Panc1 (cell line): ENCODE measurements around the gene COL27A1. TPM values are rescaled to one million over a fixed set of nuclear protein-coding genes. Genes with fewer than 3 reads are reported as not detected.

Experiments
- ATAC-seq: fragments of 200-7000 bp; cut with Tn5 transposase; 2 replicates; pipeline ENCODE4 v1.9.1; 2020; ENCODE audit warnings: mild to moderate bottlenecking, moderate library complexity
- BruUV-seq: library from RNA; stranded (reverse); fragments of 400-500 nt; replicated peaks from 2 replicates; lab custom pipeline; 2021; lab: Mats Ljungman, UMichigan
- CTCF ChIA-PET: fragments of 300-600 bp; sonication (Branson Sonifier 250); formaldehyde crosslinking; loops from one replicate; lab custom pipeline; 2022; ENCODE audit warnings: antibody characterized with exemption; lab: Charles Lee
- POLR2A ChIA-PET: fragments of 300-600 bp; sonication (Branson Sonifier 250); formaldehyde crosslinking; loops from one replicate; lab custom pipeline; 2022; ENCODE audit warnings: antibody characterized with exemption; lab: Charles Lee
- DNase-seq: peaks from one replicate; pipeline ENCODE4 v3.0.0-alpha.2; 2010; ENCODE audit warnings: low read depth, low spot score
- H3K27ac ChIP-seq: 2 replicates; pipeline ENCODE4 v1.5.1; 2011; ENCODE audit warnings: mild to moderate bottlenecking, low read length, inconsistent platforms
- H3K27me3 ChIP-seq: fragments of 200-500 bp; sonication (Bioruptor generic); 2 replicates; pipeline ENCODE4 v1.6.0; 2014; ENCODE audit warnings: low read length, inconsistent platforms; ENCODE audit not compliant: control insufficient read depth, insufficient read depth
- H3K36me3 ChIP-seq: fragments of 200-500 bp; sonication (Bioruptor generic); 2 replicates; pipeline ENCODE4 v1.5.1; 2014; ENCODE audit warnings: inconsistent platforms, mild to moderate bottlenecking, low read length, moderate library complexity; ENCODE audit not compliant: control insufficient read depth, insufficient read depth
- H3K4me1 ChIP-seq: 2 replicates; pipeline ENCODE4 v1.5.1; 2011; ENCODE audit warnings: inconsistent platforms, mild to moderate bottlenecking, low read length, moderate library complexity; ENCODE audit not compliant: control insufficient read depth, insufficient read depth
- H3K4me3 ChIP-seq, 2 experiments: 2 replicates each; pipeline ENCODE4 v1.5.1; 2011 to 2012; ENCODE audit warnings: low read depth in 2 of 2, low read length in 2 of 2, mild to moderate bottlenecking in 2 of 2, inconsistent platforms in 1 of 2, moderate library complexity in 1 of 2
- H3K9me3 ChIP-seq: fragments of 200-500 bp; sonication (Bioruptor generic); 2 replicates; pipeline ENCODE4 v1.5.1; 2014; ENCODE audit warnings: low read depth, mild to moderate bottlenecking, inconsistent platforms, low read length, moderate library complexity; ENCODE audit not compliant: control insufficient read depth, insufficient read depth
- POLR2AphosphoS5 ChIP-seq: IDR thresholded peaks from 2 replicates; pipeline ENCODE4 v1.6.1; 2012; ENCODE audit warnings: mild to moderate bottlenecking, low read depth, low read length, moderate library complexity
- SIN3A ChIP-seq: IDR thresholded peaks from 2 replicates; pipeline ENCODE4 v1.6.1; 2012; ENCODE audit warnings: low read depth, mild to moderate bottlenecking, low read length, moderate library complexity, borderline replicate concordance; ENCODE audit not compliant: insufficient read depth
- TCF7L2 ChIP-seq: IDR thresholded peaks from 2 replicates; pipeline ENCODE4 v1.6.1; 2011; ENCODE audit warnings: mild to moderate bottlenecking, low read depth, low read length, inconsistent platforms
- in situ Hi-C: cut with HindIII; loops from 2 replicates; pipeline ENCODE4 v1.10.0; 2016; ENCODE audit warnings: low sequenced_read_pairs, low pct_unique_long_range_greater_than_20kb
- intact Hi-C: fragments of 100-400 bp; cut with micrococcal nuclease; formaldehyde crosslinking; loops from one replicate; pipeline ENCODE4 v1.10.0; 2022; ENCODE audit not compliant: unreplicated experiment
- total RNA-seq: library from RNA; stranded (reverse); gene quantifications from one replicate; pipeline ENCODE4 v1.2.1, GENCODE V29; 2021; ENCODE audit not compliant: unreplicated experiment
- TF ChIP-seq, protein P1 (sequence below), 2 experiments: IDR thresholded peaks; 2 replicates each; pipeline ENCODE4 v1.6.1; 2011 to 2012; ENCODE audit warnings: low read depth in 2 of 2, control low read depth in 1 of 2, low read length in 1 of 2, mild to moderate bottlenecking in 1 of 2, moderate library complexity in 1 of 2; ENCODE audit not compliant: insufficient read depth in 1 of 2
- TF ChIP-seq, protein P2 (sequence below): fragments of 450-650 bp; IDR thresholded peaks from 2 replicates; pipeline ENCODE4 v1.5.1; 2017; ENCODE audit warnings: mild to moderate bottlenecking

Gene COL27A1
- total RNA-seq, 1 experiment from 2014 or later: 5.1 TPM

DNA sequence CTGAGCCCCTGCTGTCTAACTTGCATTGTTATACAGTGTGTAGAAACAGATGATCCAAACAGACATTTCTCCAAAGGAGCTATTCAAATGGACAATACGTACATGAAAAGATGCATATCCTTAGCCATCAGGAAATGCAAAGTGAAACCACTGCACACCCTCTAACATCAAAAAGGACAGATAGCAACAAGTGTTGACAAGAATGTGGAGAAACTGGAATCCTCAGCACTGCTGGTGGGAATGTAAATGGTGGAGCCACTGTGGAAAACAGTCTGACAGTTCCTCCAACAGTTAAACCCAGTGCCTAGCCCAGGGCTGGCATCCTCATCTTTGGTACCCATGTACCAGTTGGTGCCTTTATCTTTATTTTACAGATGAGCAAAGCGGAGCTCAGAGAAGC, 182.8 kb downstream of the COL27A1 start:
- H3K36me3 ChIP-seq: no peaks in the 10 kb centered on the region
- TF ChIP-seq, protein P1, sequence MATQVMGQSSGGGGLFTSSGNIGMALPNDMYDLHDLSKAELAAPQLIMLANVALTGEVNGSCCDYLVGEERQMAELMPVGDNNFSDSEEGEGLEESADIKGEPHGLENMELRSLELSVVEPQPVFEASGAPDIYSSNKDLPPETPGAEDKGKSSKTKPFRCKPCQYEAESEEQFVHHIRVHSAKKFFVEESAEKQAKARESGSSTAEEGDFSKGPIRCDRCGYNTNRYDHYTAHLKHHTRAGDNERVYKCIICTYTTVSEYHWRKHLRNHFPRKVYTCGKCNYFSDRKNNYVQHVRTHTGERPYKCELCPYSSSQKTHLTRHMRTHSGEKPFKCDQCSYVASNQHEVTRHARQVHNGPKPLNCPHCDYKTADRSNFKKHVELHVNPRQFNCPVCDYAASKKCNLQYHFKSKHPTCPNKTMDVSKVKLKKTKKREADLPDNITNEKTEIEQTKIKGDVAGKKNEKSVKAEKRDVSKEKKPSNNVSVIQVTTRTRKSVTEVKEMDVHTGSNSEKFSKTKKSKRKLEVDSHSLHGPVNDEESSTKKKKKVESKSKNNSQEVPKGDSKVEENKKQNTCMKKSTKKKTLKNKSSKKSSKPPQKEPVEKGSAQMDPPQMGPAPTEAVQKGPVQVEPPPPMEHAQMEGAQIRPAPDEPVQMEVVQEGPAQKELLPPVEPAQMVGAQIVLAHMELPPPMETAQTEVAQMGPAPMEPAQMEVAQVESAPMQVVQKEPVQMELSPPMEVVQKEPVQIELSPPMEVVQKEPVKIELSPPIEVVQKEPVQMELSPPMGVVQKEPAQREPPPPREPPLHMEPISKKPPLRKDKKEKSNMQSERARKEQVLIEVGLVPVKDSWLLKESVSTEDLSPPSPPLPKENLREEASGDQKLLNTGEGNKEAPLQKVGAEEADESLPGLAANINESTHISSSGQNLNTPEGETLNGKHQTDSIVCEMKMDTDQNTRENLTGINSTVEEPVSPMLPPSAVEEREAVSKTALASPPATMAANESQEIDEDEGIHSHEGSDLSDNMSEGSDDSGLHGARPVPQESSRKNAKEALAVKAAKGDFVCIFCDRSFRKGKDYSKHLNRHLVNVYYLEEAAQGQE (IDR thresholded peaks at IDR 0.05; ENCODE audit: insufficient read depth in 1 of 2, low read depth in 2 of 2, low read length in 1 of 2): no peak
- TF ChIP-seq SIN3A: no peak
- TF ChIP-seq, protein P2, sequence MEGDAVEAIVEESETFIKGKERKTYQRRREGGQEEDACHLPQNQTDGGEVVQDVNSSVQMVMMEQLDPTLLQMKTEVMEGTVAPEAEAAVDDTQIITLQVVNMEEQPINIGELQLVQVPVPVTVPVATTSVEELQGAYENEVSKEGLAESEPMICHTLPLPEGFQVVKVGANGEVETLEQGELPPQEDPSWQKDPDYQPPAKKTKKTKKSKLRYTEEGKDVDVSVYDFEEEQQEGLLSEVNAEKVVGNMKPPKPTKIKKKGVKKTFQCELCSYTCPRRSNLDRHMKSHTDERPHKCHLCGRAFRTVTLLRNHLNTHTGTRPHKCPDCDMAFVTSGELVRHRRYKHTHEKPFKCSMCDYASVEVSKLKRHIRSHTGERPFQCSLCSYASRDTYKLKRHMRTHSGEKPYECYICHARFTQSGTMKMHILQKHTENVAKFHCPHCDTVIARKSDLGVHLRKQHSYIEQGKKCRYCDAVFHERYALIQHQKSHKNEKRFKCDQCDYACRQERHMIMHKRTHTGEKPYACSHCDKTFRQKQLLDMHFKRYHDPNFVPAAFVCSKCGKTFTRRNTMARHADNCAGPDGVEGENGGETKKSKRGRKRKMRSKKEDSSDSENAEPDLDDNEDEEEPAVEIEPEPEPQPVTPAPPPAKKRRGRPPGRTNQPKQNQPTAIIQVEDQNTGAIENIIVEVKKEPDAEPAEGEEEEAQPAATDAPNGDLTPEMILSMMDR: no peak
- TF ChIP-seq POLR2AphosphoS5: no peak
- no peak for TF ChIP-seq TCF7L2
- intact Hi-C loops (no loop called here), in situ Hi-C loops (no loop called here)
- no peak overlapping the region for H3K4me3 ChIP-seq
- H3K4me1 ChIP-seq: no peaks in the 10 kb centered on the region
- ChIA-PET POLR2A (no interaction called here), CTCF (no interaction called here)
- H3K9me3 ChIP-seq: no peaks in the 10 kb centered on the region
- no peak overlapping the region for H3K27ac ChIP-seq
- no TSS peak for BruUV-seq
- ATAC-seq (no peak), DNase-seq (no peak)
- no peaks in the 10 kb centered on the region for H3K27me3 ChIP-seq

DNA sequence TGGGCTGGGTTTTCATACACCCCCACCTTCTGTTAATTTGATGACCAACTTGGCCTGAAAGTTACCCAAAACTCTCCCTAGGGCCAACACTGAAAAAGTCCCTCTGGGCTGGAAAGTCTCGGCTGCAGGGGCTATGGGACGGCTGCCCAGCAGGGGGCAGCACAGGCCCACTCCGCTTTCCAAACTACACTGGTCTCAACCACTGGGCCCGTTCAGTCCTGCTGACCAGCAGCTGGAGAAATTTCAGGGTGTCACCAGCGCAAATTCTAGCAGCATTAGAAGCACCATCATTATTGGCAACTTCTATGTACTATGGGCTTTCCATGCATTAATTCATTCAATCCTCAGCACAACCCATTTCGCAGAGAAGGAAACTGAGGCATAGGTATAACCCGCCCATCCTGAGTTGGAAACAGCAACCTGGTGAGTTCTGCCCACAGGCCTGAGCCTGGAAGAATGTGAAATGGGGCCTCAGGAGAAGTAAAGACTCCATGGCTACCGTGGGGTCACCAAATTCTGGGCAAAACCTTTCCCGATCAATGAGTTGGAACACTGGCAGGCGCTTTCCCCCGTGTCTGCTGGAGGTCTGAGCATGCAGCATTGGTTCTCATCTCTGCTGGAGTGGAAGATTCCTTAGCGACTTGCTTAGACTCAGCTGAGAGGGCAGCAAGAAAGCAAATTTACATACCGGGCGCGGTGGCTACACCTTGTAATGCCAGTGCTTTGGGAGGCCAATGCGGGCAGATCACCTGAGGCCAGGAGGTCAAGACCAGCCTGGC, 184.0 kb downstream of the COL27A1 start:
- TF ChIP-seq, protein P1 (IDR thresholded peaks at IDR 0.05; ENCODE audit: insufficient read depth in 1 of 2, low read depth in 2 of 2, low read length in 1 of 2): no peak
- TF ChIP-seq SIN3A (no peak), TCF7L2 (no peak), POLR2AphosphoS5 (no peak)
- TF ChIP-seq, protein P2: peak; percentile 87
- no peaks in the 10 kb centered on the region for H3K27me3 ChIP-seq
- ATAC-seq (peak; percentile 88), DNase-seq (peak; percentile 7)
- no TSS peak for BruUV-seq
- ChIA-PET CTCF (no interaction called here), POLR2A (no interaction called here)
- H3K4me3 ChIP-seq: no peak overlapping the region
- H3K36me3 ChIP-seq: no peaks in the 10 kb centered on the region
- H3K4me1 ChIP-seq: no peaks in the 10 kb centered on the region
- no peak overlapping the region for H3K27ac ChIP-seq
- H3K9me3 ChIP-seq: no peaks in the 10 kb centered on the region
- intact Hi-C loops (no loop called here), in situ Hi-C loops (no loop called here)
